Measurements from ENCODE around the gene ALKBH1. TPM values are rescaled to one million over a fixed set of nuclear protein-coding genes. Genes with fewer than 3 reads are reported as not detected.
A peak's percentile ranks its signal among the peaks of the same experiment; 100 is the strongest.

ALKBH1 gene
- total RNA-seq, 1 donor from 2014 or later: 10.8 TPM

DNA sequence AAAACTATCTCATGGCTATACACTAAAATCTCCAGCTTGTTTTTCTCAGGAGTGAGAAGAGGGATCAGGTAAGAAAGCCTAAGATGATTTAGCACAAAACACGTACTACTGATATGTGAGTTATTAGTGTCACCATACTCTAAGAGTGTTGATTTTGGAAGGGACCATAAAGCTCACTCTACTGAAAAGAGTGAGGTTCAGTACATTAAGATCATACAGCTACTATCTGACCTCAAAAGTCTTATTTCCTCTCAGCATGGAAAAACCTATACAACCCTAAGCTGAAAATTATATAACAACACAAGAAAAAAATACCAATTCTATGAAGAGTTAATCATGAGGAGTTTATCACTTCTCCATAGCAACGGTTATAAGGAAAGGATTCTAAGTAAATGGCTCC lies 33.6 kb upstream of the ALKBH1 start:
- Mint-ChIP-seq H3K4me1 (ENCODE audit: unreplicated experiment) (no peaks in the 10 kb centered on the region), H3K9me3 (ENCODE audit: unreplicated experiment) (no peaks in the 10 kb centered on the region), H3K27me3 (ENCODE audit: unreplicated experiment) (peaks cover 2% of the 10 kb centered on the region), H3K36me3 (ENCODE audit: low read depth, unreplicated experiment) (peaks cover 15% of the 10 kb centered on the region), H3K27ac (ENCODE audit: unreplicated experiment) (no peak overlapping the region), H3K4me3 (ENCODE audit: unreplicated experiment) (no peak overlapping the region)
- no peak for DNase-seq (ENCODE audit: low spot score)
- TF ChIP-seq, protein P1, sequence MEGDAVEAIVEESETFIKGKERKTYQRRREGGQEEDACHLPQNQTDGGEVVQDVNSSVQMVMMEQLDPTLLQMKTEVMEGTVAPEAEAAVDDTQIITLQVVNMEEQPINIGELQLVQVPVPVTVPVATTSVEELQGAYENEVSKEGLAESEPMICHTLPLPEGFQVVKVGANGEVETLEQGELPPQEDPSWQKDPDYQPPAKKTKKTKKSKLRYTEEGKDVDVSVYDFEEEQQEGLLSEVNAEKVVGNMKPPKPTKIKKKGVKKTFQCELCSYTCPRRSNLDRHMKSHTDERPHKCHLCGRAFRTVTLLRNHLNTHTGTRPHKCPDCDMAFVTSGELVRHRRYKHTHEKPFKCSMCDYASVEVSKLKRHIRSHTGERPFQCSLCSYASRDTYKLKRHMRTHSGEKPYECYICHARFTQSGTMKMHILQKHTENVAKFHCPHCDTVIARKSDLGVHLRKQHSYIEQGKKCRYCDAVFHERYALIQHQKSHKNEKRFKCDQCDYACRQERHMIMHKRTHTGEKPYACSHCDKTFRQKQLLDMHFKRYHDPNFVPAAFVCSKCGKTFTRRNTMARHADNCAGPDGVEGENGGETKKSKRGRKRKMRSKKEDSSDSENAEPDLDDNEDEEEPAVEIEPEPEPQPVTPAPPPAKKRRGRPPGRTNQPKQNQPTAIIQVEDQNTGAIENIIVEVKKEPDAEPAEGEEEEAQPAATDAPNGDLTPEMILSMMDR (IDR thresholded peaks at IDR 0.05; ENCODE audit: unreplicated experiment): no peak

DNA sequence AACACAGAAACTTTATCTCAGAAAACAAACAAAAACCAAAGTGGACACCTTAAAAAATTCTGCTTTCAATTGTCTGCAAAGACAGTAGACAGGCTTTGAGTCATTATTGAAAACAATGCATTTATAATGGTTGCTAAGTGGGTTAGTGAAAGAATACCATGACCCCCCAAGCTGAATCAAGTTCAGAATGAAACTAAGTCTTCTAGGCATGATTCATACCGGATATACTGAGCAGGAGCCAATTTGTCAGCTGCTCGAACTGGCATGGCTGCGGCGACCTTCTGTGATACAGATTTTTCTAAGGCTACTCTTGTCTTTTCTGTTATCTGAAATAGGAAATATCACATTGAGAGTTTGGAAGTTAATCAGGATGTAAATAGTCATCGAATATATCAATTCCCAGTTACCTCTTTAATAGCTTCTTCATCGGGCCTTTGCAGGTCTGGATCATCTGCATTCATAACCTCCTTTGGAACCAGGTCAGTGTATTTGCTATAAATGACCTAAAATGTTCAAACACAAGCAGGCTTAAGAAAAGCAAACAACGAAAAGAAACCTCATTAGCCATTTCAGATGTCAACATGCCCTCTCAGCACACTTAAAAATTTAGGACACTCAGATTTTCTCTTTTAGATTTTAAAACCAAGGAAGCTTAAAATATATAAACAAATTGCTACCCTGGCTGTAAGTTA lies 30.9 kb upstream of the ALKBH1 start:
- Mint-ChIP-seq H3K4me3 (ENCODE audit: unreplicated experiment) (no peak overlapping the region), H3K36me3 (ENCODE audit: low read depth, unreplicated experiment) (peaks cover 22% of the 10 kb centered on the region), H3K27me3 (ENCODE audit: unreplicated experiment) (no peaks in the 10 kb centered on the region), H3K27ac (ENCODE audit: unreplicated experiment) (no peak overlapping the region), H3K4me1 (ENCODE audit: unreplicated experiment) (no peaks in the 10 kb centered on the region), H3K9me3 (ENCODE audit: unreplicated experiment) (no peaks in the 10 kb centered on the region)
- DNase-seq (ENCODE audit: low spot score): no peak
- TF ChIP-seq, protein P1 (IDR thresholded peaks at IDR 0.05; ENCODE audit: unreplicated experiment): no peak

DNA sequence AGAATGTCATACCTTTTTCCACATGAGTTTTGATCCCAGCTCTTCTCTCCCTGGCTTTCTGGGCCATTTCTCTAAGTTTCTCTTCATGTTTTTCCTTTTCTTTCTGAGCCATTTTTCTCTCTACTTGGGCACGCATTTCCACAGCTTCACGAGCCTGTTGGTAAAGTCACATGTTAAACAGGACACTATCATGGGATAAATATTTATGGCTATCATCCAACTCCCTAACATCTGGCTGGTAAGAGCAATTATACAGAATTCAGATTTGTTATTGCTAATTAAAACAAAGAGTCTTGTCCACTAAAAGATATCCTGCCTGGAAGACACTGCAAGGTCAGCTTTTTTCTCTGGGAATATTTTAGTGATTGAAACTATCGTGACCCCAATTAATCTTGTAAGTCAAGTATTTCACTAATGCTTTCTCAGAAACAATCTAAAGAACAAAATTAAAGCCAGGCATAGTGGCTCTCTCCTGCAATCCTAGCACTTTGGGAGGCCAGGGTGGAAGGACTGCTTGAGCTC lies 23.2 kb upstream of the ALKBH1 start:
- Mint-ChIP-seq H3K27me3 (ENCODE audit: unreplicated experiment) (no peaks in the 10 kb centered on the region), H3K4me1 (ENCODE audit: unreplicated experiment) (no peaks in the 10 kb centered on the region), H3K36me3 (ENCODE audit: low read depth, unreplicated experiment) (peaks cover 39% of the 10 kb centered on the region), H3K27ac (ENCODE audit: unreplicated experiment) (no peak overlapping the region), H3K9me3 (ENCODE audit: unreplicated experiment) (no peaks in the 10 kb centered on the region), H3K4me3 (ENCODE audit: unreplicated experiment) (no peak overlapping the region)
- DNase-seq (ENCODE audit: low spot score): no peak
- TF ChIP-seq, protein P1 (IDR thresholded peaks at IDR 0.05; ENCODE audit: unreplicated experiment): no peak

DNA sequence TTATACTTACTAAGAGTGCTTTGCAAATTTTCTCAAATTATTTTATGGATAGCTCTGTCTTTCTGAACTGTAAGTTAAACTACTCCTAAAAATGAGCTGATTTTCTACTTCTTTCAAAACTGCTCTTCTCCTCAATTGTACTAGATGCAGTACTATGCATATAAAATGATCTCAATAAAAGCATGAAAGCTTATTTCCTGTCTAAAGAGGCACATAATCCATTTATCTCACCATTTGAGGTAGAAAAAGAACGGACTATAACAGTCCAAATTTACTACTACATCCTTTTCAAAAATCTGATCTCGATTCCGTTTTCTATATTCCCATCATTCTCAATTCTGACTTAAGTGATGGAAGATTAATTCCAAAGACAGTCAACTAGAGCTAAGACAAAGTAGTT lies 14.5 kb upstream of the ALKBH1 start:
- Mint-ChIP-seq H3K4me3 (ENCODE audit: unreplicated experiment) (no peak overlapping the region), H3K27ac (ENCODE audit: unreplicated experiment) (no peak overlapping the region), H3K27me3 (ENCODE audit: unreplicated experiment) (no peaks in the 10 kb centered on the region), H3K36me3 (ENCODE audit: low read depth, unreplicated experiment) (peaks cover 31% of the 10 kb centered on the region), H3K9me3 (ENCODE audit: unreplicated experiment) (no peaks in the 10 kb centered on the region), H3K4me1 (ENCODE audit: unreplicated experiment) (no peaks in the 10 kb centered on the region)
- TF ChIP-seq, protein P1 (IDR thresholded peaks at IDR 0.05; ENCODE audit: unreplicated experiment): no peak
- no peak for DNase-seq (ENCODE audit: low spot score)

DNA sequence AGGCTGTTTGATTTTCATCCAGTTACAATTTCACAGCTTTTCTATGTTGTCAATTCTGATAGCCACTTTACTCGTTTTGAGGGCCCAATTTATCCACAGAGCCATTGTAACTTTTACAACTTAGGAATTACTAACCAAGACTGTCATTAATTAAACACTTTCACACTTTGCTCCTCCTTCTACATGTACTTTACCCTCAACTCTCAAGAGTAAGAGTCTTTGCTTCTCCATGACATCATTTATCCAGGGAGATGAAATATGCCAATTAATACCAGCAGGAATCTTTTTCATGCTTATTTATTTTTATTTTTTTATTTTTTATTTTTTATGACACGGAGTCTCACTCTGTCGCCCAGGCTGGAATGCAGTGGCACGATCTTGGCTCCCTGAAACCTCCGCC lies 13.6 kb upstream of the ALKBH1 start:
- Mint-ChIP-seq H3K27ac (ENCODE audit: unreplicated experiment) (no peak overlapping the region), H3K4me1 (ENCODE audit: unreplicated experiment) (no peaks in the 10 kb centered on the region), H3K9me3 (ENCODE audit: unreplicated experiment) (no peaks in the 10 kb centered on the region), H3K36me3 (ENCODE audit: low read depth, unreplicated experiment) (peaks cover 30% of the 10 kb centered on the region), H3K4me3 (ENCODE audit: unreplicated experiment) (peak overlapping the region; percentile 4), H3K27me3 (ENCODE audit: unreplicated experiment) (no peaks in the 10 kb centered on the region)
- no peak for DNase-seq (ENCODE audit: low spot score)
- TF ChIP-seq, protein P1 (IDR thresholded peaks at IDR 0.05; ENCODE audit: unreplicated experiment): no peak
